ENCODE results near the gene ACSS2.

The ACSS2 gene

GRCh38 chr20:34876406-34877282, at the start of gene ACSS2:
Gene ACSS2 (plus strand): TSS chr20:34876612. CDS start chr20:34876646, 34 bp downstream.
- DNase-seq (ENCODE audit: low spot score): peak; percentile 98

- no peak for DNase-seq (ENCODE audit: low spot score)
These were observed 47.2 kb upstream of the ACSS2 start for GRCh38 chr20:34829191-34829590.

GRCh38 chr20:34831936-34832335, 44.5 kb upstream of the ACSS2 start:
- DNase-seq (ENCODE audit: low spot score): no peak

- DNase-seq (ENCODE audit: low spot score): peak; percentile 59
These were observed 41.9 kb upstream of the ACSS2 start for GRCh38 chr20:34834459-34834893.

- no peak for DNase-seq (ENCODE audit: low spot score)
These were observed 34.3 kb upstream of the ACSS2 start for GRCh38 chr20:34842143-34842542.

GRCh38 chr20:34843421-34843820, 33.0 kb upstream of the ACSS2 start:
- DNase-seq (ENCODE audit: low spot score): no peak

- no peak for DNase-seq (ENCODE audit: low spot score)
These were observed 27.8 kb upstream of the ACSS2 start for GRCh38 chr20:34848597-34848996.

GRCh38 chr20:34849778-34850177, 26.6 kb upstream of the ACSS2 start:
- no peak for DNase-seq (ENCODE audit: low spot score)

- no peak for DNase-seq (ENCODE audit: low spot score)
These were observed 25.4 kb upstream of the ACSS2 start for GRCh38 chr20:34850969-34851368.

- DNase-seq (ENCODE audit: low spot score): no peak
These were observed 24.1 kb upstream of the ACSS2 start for GRCh38 chr20:34852298-34852697.

GRCh38 chr20:34859367-34859766, 17.0 kb upstream of the ACSS2 start:
- no peak for DNase-seq (ENCODE audit: low spot score)

- DNase-seq (ENCODE audit: low spot score): no peak
These were observed 16.4 kb upstream of the ACSS2 start for GRCh38 chr20:34859826-34860545.

GRCh38 chr20:34861386-34862084, 14.9 kb upstream of the ACSS2 start:
- no peak for DNase-seq (ENCODE audit: low spot score)

- no peak for DNase-seq (ENCODE audit: low spot score)
These were observed 13.7 kb upstream of the ACSS2 start for GRCh38 chr20:34862724-34863123.

- no peak for DNase-seq (ENCODE audit: low spot score)
These were observed 12.9 kb upstream of the ACSS2 start for GRCh38 chr20:34863421-34863965.

GRCh38 chr20:34864216-34864615, 12.2 kb upstream of the ACSS2 start:
- DNase-seq (ENCODE audit: low spot score): no peak

GRCh38 chr20:34871320-34871926, 5.0 kb upstream of the ACSS2 start:
- no peak for DNase-seq (ENCODE audit: low spot score)

GRCh38 chr20:34871966-34872621, 4.3 kb upstream of the ACSS2 start:
- DNase-seq (ENCODE audit: low spot score): no peak

GRCh38 chr20:34872622-34873224, 3.7 kb upstream of the ACSS2 start, which contains the start of gene GGT7:
Gene GGT7 (minus strand): TSS chr20:34872856. CDS start chr20:34872815, 41 bp downstream.
- peak; percentile 95 for DNase-seq (ENCODE audit: low spot score)

GRCh38 chr20:34873583-34874093, 2.8 kb upstream of the ACSS2 start:
- no peak for DNase-seq (ENCODE audit: low spot score)
